GM12872 (cell line): ENCODE results near the gene NT5DC2.

Experiments
- CTCF ChIP-seq: IDR thresholded peaks from 3 replicates; pipeline ENCODE4 v1.5.1; 2011; ENCODE audit warnings: low read depth, mild to moderate bottlenecking, low read length, moderate library complexity; ENCODE audit not compliant: insufficient read depth

Gene NT5DC2

DNA sequence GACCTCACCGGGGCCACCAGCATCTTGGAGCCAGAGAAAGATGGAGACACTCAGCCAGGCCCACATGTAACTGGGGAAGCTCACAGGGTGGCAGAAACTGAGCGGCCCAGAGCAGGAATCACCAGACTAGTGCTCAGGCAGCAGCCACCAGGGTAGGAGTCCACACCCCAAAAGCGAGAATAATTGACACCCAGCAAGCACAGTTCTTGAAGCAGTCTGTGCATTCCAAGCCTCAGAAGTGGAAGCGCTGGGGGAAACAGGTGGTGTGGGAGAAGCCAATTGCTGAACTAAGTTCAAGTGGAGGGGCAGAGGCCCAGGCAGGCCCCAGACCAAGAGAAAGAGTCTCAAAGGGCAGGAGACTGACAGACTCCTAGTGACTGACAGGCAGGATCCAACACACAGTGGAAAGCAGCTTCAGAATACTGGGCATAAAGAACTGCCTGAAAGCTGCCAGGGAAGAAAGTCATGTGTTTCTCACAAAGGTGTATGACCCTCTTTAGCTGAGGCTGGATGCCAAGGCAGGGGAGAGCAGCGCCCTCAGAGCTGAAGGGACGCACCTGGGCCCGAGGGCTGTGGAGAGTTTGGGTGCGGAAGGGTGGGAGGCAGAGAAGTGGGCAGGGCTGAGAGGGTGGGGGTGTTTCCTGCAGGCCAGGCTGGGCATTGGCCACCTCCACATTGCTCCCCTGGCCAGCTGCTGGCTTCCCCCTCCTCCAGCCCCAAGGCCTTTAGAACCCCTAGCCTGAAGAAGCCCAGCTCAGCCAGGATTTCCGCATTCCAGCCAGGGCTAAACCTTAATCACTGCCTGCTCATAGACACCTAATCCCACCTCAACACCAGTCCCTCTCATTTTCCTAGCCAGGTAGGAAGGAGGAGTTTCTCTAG lies 7.7 kb downstream of the NT5DC2 start:
- no peak for TF ChIP-seq CTCF

DNA sequence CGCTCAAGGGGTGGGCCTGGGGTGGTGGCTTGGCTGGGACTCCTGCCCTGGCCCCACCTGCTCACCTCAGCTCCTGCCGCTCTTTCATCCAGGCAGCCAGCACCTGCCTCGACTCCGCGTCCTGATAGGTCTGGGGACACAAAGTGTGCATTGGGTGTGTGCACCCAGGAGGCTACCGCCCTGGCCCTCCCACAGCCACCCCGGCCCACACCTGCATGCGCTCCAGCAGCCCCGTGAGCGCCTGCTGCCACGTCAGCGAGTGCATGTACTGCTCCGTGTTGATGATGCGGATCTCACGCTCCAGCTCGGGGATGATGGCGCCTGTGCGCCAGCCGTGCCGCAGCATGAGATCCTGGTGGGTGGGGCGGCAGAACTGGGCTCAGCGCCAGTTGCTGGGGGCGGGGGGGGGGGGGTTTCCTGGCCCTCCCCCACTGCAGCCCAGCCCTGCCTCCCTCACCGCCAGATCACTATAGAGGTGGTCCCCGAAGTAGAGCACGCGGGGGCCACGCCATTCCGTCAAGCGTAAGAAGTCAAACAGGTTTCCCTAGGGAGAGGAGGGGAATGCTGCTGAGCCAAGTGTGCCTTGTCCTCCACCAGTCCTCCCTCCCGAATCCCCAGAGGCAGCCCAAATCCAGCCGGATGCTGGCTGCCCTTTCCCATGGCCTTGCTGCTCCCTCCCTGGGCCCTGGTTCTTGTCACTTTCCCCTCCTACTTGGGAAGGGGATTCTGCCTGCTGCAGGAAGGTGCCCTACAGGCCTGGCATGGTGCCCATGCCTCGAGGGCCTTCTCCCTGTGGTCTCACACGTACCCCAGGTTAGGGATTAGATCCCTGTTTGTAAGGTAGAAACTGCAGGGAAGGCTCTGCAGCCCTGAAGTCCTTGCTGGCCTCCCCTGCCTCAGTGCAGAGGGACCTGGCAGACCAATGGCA lies 8.6 kb downstream of the NT5DC2 start:
- TF ChIP-seq CTCF: no peak

DNA sequence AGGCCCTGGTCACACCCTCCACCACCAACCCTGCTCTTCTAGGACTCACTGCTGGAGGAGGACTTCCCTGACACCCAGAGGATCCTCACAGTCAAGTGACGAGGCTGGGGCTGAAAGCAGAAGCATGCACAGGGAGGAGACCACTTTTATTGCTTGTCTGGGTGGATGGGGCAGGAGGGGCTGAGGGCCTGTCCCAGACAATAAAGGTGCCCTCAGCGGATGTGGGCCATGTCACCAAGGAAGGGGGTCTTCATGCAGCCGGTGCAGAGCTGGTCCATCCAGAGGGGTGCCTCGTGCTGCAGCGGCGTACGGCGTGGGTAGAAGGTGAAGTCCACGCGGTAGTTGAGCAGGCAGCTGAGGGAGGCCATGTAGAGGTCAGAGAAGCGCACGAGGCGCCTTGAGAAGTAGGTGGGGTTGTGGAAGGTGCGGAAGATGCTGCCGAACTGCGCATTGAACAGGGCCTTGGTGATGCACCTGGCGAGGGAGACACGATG lies 9.4 kb downstream of the NT5DC2 start:
- TF ChIP-seq CTCF: no peak

- TF ChIP-seq CTCF: no peak
Observed at GRCh38 chr3:52523386-52524257, 10.0 kb downstream of the NT5DC2 start.

- TF ChIP-seq CTCF: no peak
Observed at GRCh38 chr3:52522651-52523251, 10.9 kb downstream of the NT5DC2 start.

DNA sequence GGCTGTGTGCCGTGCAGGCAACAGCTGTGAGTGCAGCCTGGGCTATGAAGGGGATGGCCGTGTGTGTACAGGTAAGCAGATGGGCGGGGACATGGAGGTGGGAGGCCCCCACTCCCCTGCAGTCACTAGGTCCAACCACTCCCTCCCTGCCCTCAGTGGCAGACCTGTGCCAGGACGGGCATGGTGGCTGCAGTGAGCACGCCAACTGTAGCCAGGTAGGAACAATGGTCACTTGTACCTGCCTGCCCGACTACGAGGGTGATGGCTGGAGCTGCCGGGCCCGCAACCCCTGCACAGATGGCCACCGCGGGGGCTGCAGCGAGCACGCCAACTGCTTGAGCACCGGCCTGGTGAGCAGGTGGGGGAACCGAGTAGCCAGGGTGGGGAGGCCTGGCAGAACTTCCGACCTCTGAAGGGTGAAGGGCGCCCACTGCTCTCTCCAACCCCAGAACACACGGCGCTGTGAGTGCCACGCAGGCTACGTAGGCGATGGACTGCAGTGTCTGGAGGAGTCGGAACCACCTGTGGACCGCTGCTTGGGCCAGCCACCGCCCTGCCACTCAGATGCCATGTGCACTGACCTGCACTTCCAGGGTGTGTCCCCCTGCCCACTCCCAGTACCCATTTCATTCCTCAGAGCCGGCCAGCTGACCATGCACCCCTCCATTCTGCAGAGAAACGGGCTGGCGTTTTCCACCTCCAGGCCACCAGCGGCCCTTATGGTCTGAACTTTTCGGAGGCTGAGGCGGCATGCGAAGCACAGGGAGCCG lies 11.6 kb downstream of the NT5DC2 start:
- TF ChIP-seq CTCF: no peak
